ENCODE results near the gene MYRF. TPM values are rescaled to one million over a fixed set of nuclear protein-coding genes. Genes with fewer than 3 reads are reported as not detected.

The MYRF gene
- total RNA-seq, 1 experiment from 2014 or later, result 15.3 TPM

DNA sequence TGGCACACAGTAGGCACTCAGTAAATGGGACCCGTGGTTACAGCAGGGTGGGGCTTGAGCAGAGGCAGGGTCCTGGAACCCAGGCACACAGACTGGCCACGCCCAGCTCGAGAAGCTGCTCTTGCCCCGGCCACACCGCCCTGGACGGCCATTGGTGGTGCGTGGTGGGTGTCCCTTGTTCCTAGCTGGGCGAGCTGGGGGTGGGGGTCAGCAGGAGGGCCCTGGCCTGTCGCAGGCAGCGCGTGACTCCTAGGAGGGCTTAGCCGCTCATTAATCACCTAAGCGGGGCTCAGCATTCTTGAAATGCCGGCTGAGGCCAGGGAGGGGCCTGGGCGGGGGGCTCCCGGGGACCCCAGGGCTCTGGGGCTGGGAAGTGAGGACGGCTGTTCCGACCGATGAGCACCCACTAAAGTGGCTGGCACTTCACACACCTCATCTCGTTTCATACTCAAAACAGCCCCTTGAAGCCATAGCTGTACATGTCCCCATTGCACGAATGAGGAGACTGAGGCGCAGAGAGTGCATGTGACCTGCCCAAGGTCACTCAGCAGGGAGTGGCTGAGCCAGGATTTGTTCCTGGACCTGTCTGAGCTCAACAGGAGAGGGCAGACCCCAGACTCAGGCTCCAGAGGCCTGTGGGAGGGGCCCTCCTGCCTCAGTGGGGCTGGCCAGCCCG, 11.6 kb downstream of the MYRF start:
- H3F3A ChIP-seq (ENCODE audit: insufficient read depth, low read depth), result peaks cover 4% of the 10 kb centered on the region; the same call in 1 of the 2 replicates
- H3K79me2 ChIP-seq (ENCODE audit: low read depth), result no peaks in the 10 kb centered on the region
- no peaks in the 10 kb centered on the region for H3K36me3 ChIP-seq (ENCODE audit: low read depth)
- H2AFZ ChIP-seq, result no peak overlapping the region
- no peak overlapping the region for H3K27ac ChIP-seq
- H3K4me2 ChIP-seq, result no peak overlapping the region
- TF ChIP-seq EZH2 (IDR thresholded peaks at IDR 0.05; ENCODE audit: low read depth), result no peak
- TF ChIP-seq, protein P1, sequence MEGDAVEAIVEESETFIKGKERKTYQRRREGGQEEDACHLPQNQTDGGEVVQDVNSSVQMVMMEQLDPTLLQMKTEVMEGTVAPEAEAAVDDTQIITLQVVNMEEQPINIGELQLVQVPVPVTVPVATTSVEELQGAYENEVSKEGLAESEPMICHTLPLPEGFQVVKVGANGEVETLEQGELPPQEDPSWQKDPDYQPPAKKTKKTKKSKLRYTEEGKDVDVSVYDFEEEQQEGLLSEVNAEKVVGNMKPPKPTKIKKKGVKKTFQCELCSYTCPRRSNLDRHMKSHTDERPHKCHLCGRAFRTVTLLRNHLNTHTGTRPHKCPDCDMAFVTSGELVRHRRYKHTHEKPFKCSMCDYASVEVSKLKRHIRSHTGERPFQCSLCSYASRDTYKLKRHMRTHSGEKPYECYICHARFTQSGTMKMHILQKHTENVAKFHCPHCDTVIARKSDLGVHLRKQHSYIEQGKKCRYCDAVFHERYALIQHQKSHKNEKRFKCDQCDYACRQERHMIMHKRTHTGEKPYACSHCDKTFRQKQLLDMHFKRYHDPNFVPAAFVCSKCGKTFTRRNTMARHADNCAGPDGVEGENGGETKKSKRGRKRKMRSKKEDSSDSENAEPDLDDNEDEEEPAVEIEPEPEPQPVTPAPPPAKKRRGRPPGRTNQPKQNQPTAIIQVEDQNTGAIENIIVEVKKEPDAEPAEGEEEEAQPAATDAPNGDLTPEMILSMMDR (conservative IDR thresholded peaks at IDR 0.05), result no peak
- no TSS peak for BruUV-seq (replicated peaks)
- H4K20me1 ChIP-seq (ENCODE audit: insufficient read depth), result no peaks in the 10 kb centered on the region
- POLR2A ChIA-PET (ENCODE audit: unreplicated experiment), result no interaction called here
- no peak for DNase-seq
- CTCF ChIA-PET, result interaction anchor here (0.6 kb wide), 1 partner anchor 15 kb away, joined by 3 read pairs; no protein-coding TSS in a partner anchor
- H3K27me3 ChIP-seq (ENCODE audit: insufficient read depth, low read depth), result no peaks in the 10 kb centered on the region
- H3K4me3 ChIP-seq, result no peak overlapping the region
- H3K4me1 ChIP-seq (replicated peaks; ENCODE audit: insufficient read depth), result no peaks in the 10 kb centered on the region
- intact Hi-C loops (cut with micrococcal nuclease; ENCODE audit: unreplicated experiment), result no loop called here
- no peaks in the 10 kb centered on the region for H3K9me3 ChIP-seq (ENCODE audit: insufficient read depth, low read depth)
- H3K9me2 ChIP-seq (ENCODE audit: insufficient read depth), result no peaks in the 10 kb centered on the region

DNA sequence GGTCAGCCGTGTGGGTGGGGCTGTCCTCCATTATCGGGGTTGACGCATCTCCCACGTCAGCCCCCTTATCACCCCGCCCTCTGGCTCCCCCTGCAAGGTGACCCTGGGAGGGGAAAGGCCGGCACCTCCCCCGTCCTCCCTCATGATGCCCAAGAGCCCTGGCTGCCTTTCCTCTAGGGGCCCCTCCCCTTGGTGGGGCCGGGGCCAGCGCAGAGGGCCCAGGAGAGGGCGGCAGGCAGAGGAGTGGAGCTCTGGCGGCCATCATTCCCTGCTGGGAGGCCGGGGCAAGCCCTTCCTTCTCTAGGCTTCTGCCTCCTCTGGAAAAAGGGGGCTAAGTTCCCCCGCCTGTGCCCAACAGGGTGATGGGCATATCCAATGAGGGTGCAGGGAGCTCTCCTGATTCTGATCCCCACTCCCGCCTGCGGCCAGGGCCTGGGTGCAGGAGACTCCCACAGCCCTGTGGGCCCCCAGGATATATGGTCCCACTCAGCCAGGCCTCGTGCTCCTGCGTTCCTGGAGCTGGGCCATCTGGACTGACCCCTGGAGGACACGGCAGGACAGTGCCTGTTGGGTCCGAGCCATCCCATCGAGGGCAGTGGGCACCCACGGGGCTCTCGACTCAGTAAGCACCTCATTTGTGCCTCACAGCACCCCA, 12.3 kb downstream of the MYRF start:
- Histone ChIP-seq H4K20me1 (ENCODE audit: insufficient read depth) (no peaks in the 10 kb centered on the region), H3K9me3 (ENCODE audit: insufficient read depth, low read depth) (no peaks in the 10 kb centered on the region), H3K79me2 (ENCODE audit: low read depth) (no peaks in the 10 kb centered on the region), H3K4me2 (no peak overlapping the region), H3K27me3 (ENCODE audit: insufficient read depth, low read depth) (no peaks in the 10 kb centered on the region), H3K36me3 (ENCODE audit: low read depth) (no peaks in the 10 kb centered on the region), H3K27ac (no peak overlapping the region), H3K9me2 (ENCODE audit: insufficient read depth) (no peaks in the 10 kb centered on the region), H3F3A (ENCODE audit: insufficient read depth, low read depth) (peaks cover 4% of the 10 kb centered on the region; the same call in 1 of the 2 replicates), H3K4me3 (no peak overlapping the region), H2AFZ (no peak overlapping the region), H3K4me1 (replicated peaks; ENCODE audit: insufficient read depth) (no peaks in the 10 kb centered on the region)
- DNase-seq, result no peak
- ChIA-PET CTCF (interaction anchor here (0.6 kb wide), 1 partner anchor 14 kb away, joined by 3 read pairs; no protein-coding TSS in a partner anchor), POLR2A (ENCODE audit: unreplicated experiment) (no interaction called here)
- TF ChIP-seq, protein P1 (conservative IDR thresholded peaks at IDR 0.05), result no peak
- TF ChIP-seq EZH2 (IDR thresholded peaks at IDR 0.05; ENCODE audit: low read depth), result no peak
- BruUV-seq (replicated peaks), result no TSS peak
- intact Hi-C loops (cut with micrococcal nuclease; ENCODE audit: unreplicated experiment), result no loop called here

DNA sequence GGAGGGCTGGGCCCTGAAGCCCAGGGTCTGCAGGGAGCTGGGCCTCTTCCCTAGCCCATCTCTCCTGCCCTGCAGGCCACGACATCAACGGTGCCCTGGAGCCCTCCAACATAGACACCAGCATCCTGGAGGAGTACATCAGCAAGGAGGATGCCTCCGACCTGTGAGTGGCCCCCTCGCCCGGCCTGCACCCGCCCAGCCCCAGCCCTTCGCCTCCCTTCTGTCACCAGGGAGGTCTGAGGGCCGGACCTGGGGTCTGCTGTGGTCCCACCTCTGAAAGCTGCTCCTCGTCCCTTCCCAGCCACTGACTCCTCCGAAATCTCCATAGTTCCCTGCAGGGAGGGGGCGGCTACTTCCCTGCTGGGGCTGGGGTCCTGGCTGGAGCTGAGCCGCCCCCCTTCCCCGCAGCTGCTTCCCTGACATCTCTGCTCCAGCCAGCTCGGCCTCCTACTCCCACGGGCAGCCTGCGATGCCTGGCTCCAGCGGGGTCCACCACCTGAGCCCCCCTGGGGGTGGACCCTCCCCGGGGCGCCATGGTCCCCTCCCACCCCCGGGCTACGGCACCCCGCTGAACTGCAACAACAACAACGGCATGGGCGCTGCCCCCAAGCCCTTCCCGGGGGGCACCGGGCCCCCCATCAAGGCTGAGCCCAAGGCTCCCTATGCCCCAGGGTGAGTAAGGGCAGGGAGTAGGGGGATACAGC, 13.3 kb downstream of the MYRF start:
- no peaks in the 10 kb centered on the region for H4K20me1 ChIP-seq (ENCODE audit: insufficient read depth)
- BruUV-seq (replicated peaks), result no TSS peak
- intact Hi-C loops (cut with micrococcal nuclease; ENCODE audit: unreplicated experiment), result no loop called here
- H3K79me2 ChIP-seq (ENCODE audit: low read depth), result no peaks in the 10 kb centered on the region
- ChIA-PET POLR2A (ENCODE audit: unreplicated experiment) (no interaction called here), CTCF (no interaction called here)
- no peaks in the 10 kb centered on the region for H3K9me3 ChIP-seq (ENCODE audit: insufficient read depth, low read depth)
- no peaks in the 10 kb centered on the region for H3K36me3 ChIP-seq (ENCODE audit: low read depth)
- no peak for DNase-seq
- H2AFZ ChIP-seq, result no peak overlapping the region
- H3K4me2 ChIP-seq, result no peak overlapping the region
- H3K27me3 ChIP-seq (ENCODE audit: insufficient read depth, low read depth), result no peaks in the 10 kb centered on the region
- H3K4me1 ChIP-seq (replicated peaks; ENCODE audit: insufficient read depth), result no peaks in the 10 kb centered on the region
- no peak for TF ChIP-seq EZH2 (IDR thresholded peaks at IDR 0.05; ENCODE audit: low read depth)
- TF ChIP-seq, protein P1 (conservative IDR thresholded peaks at IDR 0.05), result no peak
- 0 out of 2 replicates have a peak, but pooled peaks cover 4% of the 10 kb centered on the region for H3F3A ChIP-seq (ENCODE audit: insufficient read depth, low read depth)
- no peaks in the 10 kb centered on the region for H3K9me2 ChIP-seq (ENCODE audit: insufficient read depth)
- no peak overlapping the region for H3K4me3 ChIP-seq
- no peak overlapping the region for H3K27ac ChIP-seq

Measured in PC-9 (cell line).